GM10248 (cell line): ENCODE data around the gene MAP2K7.

ENCODE experiments used
- CTCF ChIA-PET: fragments of 300-600 bp; sonication (Branson Sonifier 250); formaldehyde crosslinking; extraction: SDS; loops from one replicate; lab custom pipeline; 2021; ENCODE audit warnings: antibody characterized with exemption; lab: Yijun Ruan, JAX
- POLR2A ChIA-PET: fragments of 350-650 bp; sonication (Branson Sonifier 250); formaldehyde crosslinking; extraction: SDS; loops from one replicate; lab custom pipeline; 2020; ENCODE audit warnings: antibody characterized with exemption; lab: Yijun Ruan, JAX
- DNase-seq: peaks from one replicate; pipeline ENCODE4 v3.0.0; 2012; ENCODE audit errors: extremely low spot score
- CTCF ChIP-seq: IDR thresholded peaks from 2 replicates; pipeline ENCODE4 v1.5.1; 2012; ENCODE audit warnings: mild to moderate bottlenecking, low read depth; ENCODE audit errors: extremely low read depth, missing control alignments, control extremely low read depth

MAP2K7 gene

GRCh38 chr19:7867092-7867844 lies 36.4 kb upstream of the MAP2K7 start:
- no peak for DNase-seq
- POLR2A ChIA-PET, result interaction anchor here (0.6 kb wide), 1 partner anchor 276 kb away, joined by 3 read pairs; no protein-coding TSS in a partner anchor
- CTCF ChIA-PET, result interaction anchor here (1.3 kb wide), 1 partner anchor 14 kb away, joined by 4 read pairs; no protein-coding TSS in a partner anchor
- TF ChIP-seq CTCF, result no peak

- no peak for DNase-seq
- POLR2A ChIA-PET, result interaction anchor here (1.0 to 1.2 kb wide), 2 partner anchors 75 to 799 kb away, joined by 3 read pairs; partner anchors contain the start of gene TIMM44
- TF ChIP-seq CTCF, result no peak
- CTCF ChIA-PET, result interaction anchor here (0.9 to 2.2 kb wide), 20 partner anchors 9 to 666 kb away, joined by 3 to 60 read pairs (median 6); partner anchors contain the start of genes MAP2K7, PNPLA6, SNAPC2 and TIMM44
Measured at GRCh38 chr19:7868326-7868670, 35.4 kb upstream of the MAP2K7 start.

GRCh38 chr19:7868671-7869452 lies 34.8 kb upstream of the MAP2K7 start:
- TF ChIP-seq CTCF, result peak; percentile 95
- POLR2A ChIA-PET, result interaction anchor here (0.5 to 1.2 kb wide), 5 partner anchors 15 to 800 kb away, joined by 3 to 7 read pairs (median 3); partner anchors contain the start of genes ARHGEF18, SNAPC2 and TIMM44
- peak; percentile 92 for DNase-seq
- CTCF ChIA-PET, result interaction anchor here (0.8 to 2.2 kb wide), 31 partner anchors 8 to 667 kb away, joined by 3 to 60 read pairs (median 5); partner anchors contain the start of genes MAP2K7, PNPLA6, SNAPC2 and TIMM44

GRCh38 chr19:7869453-7869909 lies 34.2 kb upstream of the MAP2K7 start:
- no peak for TF ChIP-seq CTCF
- CTCF ChIA-PET, result interaction anchor here (0.6 to 2.2 kb wide), 35 partner anchors 7 to 668 kb away, joined by 3 to 60 read pairs (median 4); partner anchors contain the start of genes MAP2K7, PCP2, PNPLA6 and SNAPC2
- DNase-seq, result peak; percentile 84
- POLR2A ChIA-PET, result interaction anchor here (0.5 to 1.2 kb wide), 3 partner anchors 14 to 74 kb away, joined by 3 to 7 read pairs (median 3); partner anchors contain the start of genes SNAPC2 and TIMM44

GRCh38 chr19:7869910-7870511 lies 33.7 kb upstream of the MAP2K7 start:
- CTCF ChIA-PET, result interaction anchor here (0.6 to 2.2 kb wide), 34 partner anchors 7 to 338 kb away, joined by 3 to 60 read pairs (median 5); partner anchors contain the start of genes MAP2K7, PCP2, SNAPC2 and TIMM44
- no peak for DNase-seq
- TF ChIP-seq CTCF, result no peak
- POLR2A ChIA-PET, result interaction anchor here (1.2 kb wide), 1 partner anchor 50 kb away, joined by 3 read pairs; the partner anchor contains the start of gene SNAPC2
